ENCODE results near the gene ZNF75A.
A peak's percentile ranks its signal among the peaks of the same experiment; 100 is the strongest.

The ZNF75A gene

GRCh38 chr16:3289998-3290673, 15.2 kb upstream of the ZNF75A start:
- DNase-seq (ENCODE audit: low read depth) = no peak

- DNase-seq (ENCODE audit: low read depth) = peak; percentile 48
Observed at GRCh38 chr16:3292604-3293003, 12.7 kb upstream of the ZNF75A start.

GRCh38 chr16:3295209-3295608, 10.1 kb upstream of the ZNF75A start:
- DNase-seq (ENCODE audit: low read depth) = no peak

- no peak for DNase-seq (ENCODE audit: low read depth)
Observed at GRCh38 chr16:3295783-3296182, 9.5 kb upstream of the ZNF75A start.

GRCh38 chr16:3304370-3304769, 927 bp upstream of the ZNF75A start:
- DNase-seq (ENCODE audit: low read depth) = no peak

GRCh38 chr16:3306078-3306477, 781 bp downstream of the ZNF75A start:
- no peak for DNase-seq (ENCODE audit: low read depth)

- DNase-seq (ENCODE audit: low read depth) = no peak
Observed at GRCh38 chr16:3311496-3311895, 6.2 kb downstream of the ZNF75A start.

GRCh38 chr16:3317315-3317999, 12.2 kb downstream of the ZNF75A start:
- no peak for DNase-seq (ENCODE audit: low read depth)

- no peak for DNase-seq (ENCODE audit: low read depth)
Observed at GRCh38 chr16:3321816-3322215, 16.5 kb downstream of the ZNF75A start.

GRCh38 chr16:3327514-3327913, 22.2 kb downstream of the ZNF75A start:
- DNase-seq (ENCODE audit: low read depth) = no peak

- no peak for DNase-seq (ENCODE audit: low read depth)
Observed at GRCh38 chr16:3328104-3328503, 22.8 kb downstream of the ZNF75A start.

- no peak for DNase-seq (ENCODE audit: low read depth)
Observed at GRCh38 chr16:3328643-3329042, 23.3 kb downstream of the ZNF75A start.

GRCh38 chr16:3346041-3346440, 40.7 kb downstream of the ZNF75A start:
- no peak for DNase-seq (ENCODE audit: low read depth)

GRCh38 chr16:3347586-3347985, 42.3 kb downstream of the ZNF75A start:
- DNase-seq (ENCODE audit: low read depth) = no peak

- DNase-seq (ENCODE audit: low read depth) = no peak
Observed at GRCh38 chr16:3348547-3349167, 43.4 kb downstream of the ZNF75A start.

GRCh38 chr16:3349175-3349574, 43.9 kb downstream of the ZNF75A start:
- no peak for DNase-seq (ENCODE audit: low read depth)

GRCh38 chr16:3355589-3355988, 50.3 kb downstream of the ZNF75A start, which contains the start of gene OR2C1:
Gene OR2C1 (plus strand): TSS chr16:3355889. CDS start chr16:3355941, 52 bp downstream.
- no peak for DNase-seq (ENCODE audit: low read depth)

GRCh38 chr16:3356118-3356517, 50.8 kb downstream of the ZNF75A start:
- DNase-seq (ENCODE audit: low read depth) = no peak

GRCh38 chr16:3358871-3359270, 53.6 kb downstream of the ZNF75A start:
- DNase-seq (ENCODE audit: low read depth) = no peak

GRCh38 chr16:3362931-3363330, 57.6 kb downstream of the ZNF75A start:
- no peak for DNase-seq (ENCODE audit: low read depth)

GRCh38 chr16:3363793-3364192, 58.5 kb downstream of the ZNF75A start:
- DNase-seq (ENCODE audit: low read depth) = no peak

GRCh38 chr16:3364774-3365427, 59.6 kb downstream of the ZNF75A start:
- peak; percentile 83 for DNase-seq (ENCODE audit: low read depth)

Data from GM04504 (cell line).